Activated CD8-positive, alpha-beta memory T cell treated with anti-CD3 and anti-CD28 coated beads for 24 hours (primary cell): ENCODE measurements around the gene RUNX1.

Experiments used
- DNase-seq: peaks from one replicate; pipeline ENCODE4 v3.0.0-alpha.2; 2020

The RUNX1 gene

GRCh38 chr21:34875830-34876229 lies 173.3 kb downstream of the RUNX1 start:
- DNase-seq: peak; percentile 43

- DNase-seq: peak; percentile 48
These were observed 174.2 kb downstream of the RUNX1 start for GRCh38 chr21:34874684-34875513.

- no peak for DNase-seq
These were observed 177.8 kb downstream of the RUNX1 start for GRCh38 chr21:34871026-34871908.

- no peak for DNase-seq
These were observed 178.9 kb downstream of the RUNX1 start for GRCh38 chr21:34870246-34870645.

GRCh38 chr21:34869545-34869944 lies 179.6 kb downstream of the RUNX1 start:
- DNase-seq: no peak

- DNase-seq: no peak
These were observed 181.3 kb downstream of the RUNX1 start for GRCh38 chr21:34867785-34868184.

- DNase-seq: peak; percentile 75
These were observed 183.5 kb downstream of the RUNX1 start for GRCh38 chr21:34865400-34866241.

GRCh38 chr21:34864370-34865149 lies 184.5 kb downstream of the RUNX1 start:
- peak; percentile 50 for DNase-seq

- no peak for DNase-seq
These were observed 186.2 kb downstream of the RUNX1 start for GRCh38 chr21:34862951-34863350.

GRCh38 chr21:34861258-34861657 lies 187.8 kb downstream of the RUNX1 start:
- no peak for DNase-seq

- DNase-seq: no peak
These were observed 189.0 kb downstream of the RUNX1 start for GRCh38 chr21:34859976-34860653.

- peak; percentile 5 for DNase-seq
These were observed 190.5 kb downstream of the RUNX1 start for GRCh38 chr21:34858559-34858958.

GRCh38 chr21:34857874-34858273 lies 191.2 kb downstream of the RUNX1 start:
- DNase-seq: peak; percentile 42

- peak; percentile 24 for DNase-seq
These were observed 191.9 kb downstream of the RUNX1 start for GRCh38 chr21:34857122-34857713.

- DNase-seq: no peak
These were observed 196.7 kb downstream of the RUNX1 start for GRCh38 chr21:34852448-34852847.

- peak; percentile 37 for DNase-seq
These were observed 198.9 kb downstream of the RUNX1 start for GRCh38 chr21:34850166-34850690.

- DNase-seq: peak; percentile 45
These were observed 202.4 kb downstream of the RUNX1 start for GRCh38 chr21:34846601-34847112.

GRCh38 chr21:34845521-34846451 lies 203.3 kb downstream of the RUNX1 start:
- peak; percentile 52 for DNase-seq

GRCh38 chr21:34844924-34845238 lies 204.2 kb downstream of the RUNX1 start:
- DNase-seq: peak; percentile 56
